HepG2 (cell line): Measurements from ENCODE around the gene GAD2. TPM values are rescaled to one million over a fixed set of nuclear protein-coding genes. Genes with fewer than 3 reads are reported as not detected.

Experiments used
- ATAC-seq: fragments of 200-7000 bp; cut with Tn5 transposase; 3 replicates; pipeline ENCODE4 v1.9.1; 2020; ENCODE audit warnings: mild to moderate bottlenecking, moderate library complexity
- BruUV-seq: library from RNA; stranded (reverse); fragments of 400-500 nt; replicated peaks from 2 replicates; lab custom pipeline; 2021; lab: Mats Ljungman, UMichigan
- CTCF ChIA-PET: fragments of 300-600 bp; formaldehyde crosslinking; extraction: SDS; loops from one replicate; lab custom pipeline; 2021; ENCODE audit warnings: low total read pairs, inconsistent platforms, low intra/inter-chr PET ratio; lab: Yijun Ruan, JAX
- POLR2A ChIA-PET: fragments of 350-600 bp; sonication (Branson Sonifier 250); formaldehyde crosslinking; loops from one replicate; lab custom pipeline; 2020; ENCODE audit warnings: antibody characterized with exemption, inconsistent platforms; lab: Yijun Ruan, JAX
- DNase-seq: peaks from one replicate; pipeline ENCODE4 v3.0.0-alpha.2; 2015; ENCODE audit warnings: low spot score
- FAIRE-seq: peaks from 3 replicates; lab custom pipeline; 2011; peaks lifted over from hg19 to GRCh38; lab: Jason Lieb, UNC
- H2AFZ ChIP-seq: one replicate; pipeline ENCODE4 v1.6.1; 2011; ENCODE audit warnings: low read length, inconsistent platforms
- H3K27ac ChIP-seq: fragments of 300-600 bp; 3 replicates; pipeline ENCODE4 v1.8.0; 2011; ENCODE audit warnings: mixed run types, mild to moderate bottlenecking, mixed read lengths, low read length, inconsistent platforms; ENCODE audit not compliant: insufficient read depth; ENCODE audit errors: extremely low read length
- H3K27me3 ChIP-seq, 2 experiments: fragments of 200-600 bp in 1 of 2; 2 replicates in 1 of 2; 3 replicates in 1 of 2; pipeline versions ENCODE4 v1.6.0 to v1.8.0; 2011; ENCODE audit warnings: low read length in 2 of 2, mild to moderate bottlenecking in 2 of 2, moderate library complexity in 2 of 2, inconsistent platforms in 1 of 2; ENCODE audit not compliant: insufficient read depth in 2 of 2, control insufficient read depth in 1 of 2
- H3K36me3 ChIP-seq, 2 experiments: fragments of 200-600 bp in 1 of 2; replicated peaks in 1 of 2; 2 replicates in 1 of 2; 3 replicates in 1 of 2; pipeline versions ENCODE4 v1.5.1 to v1.8.0; 2011; ENCODE audit warnings: low read length in 2 of 2, inconsistent platforms in 1 of 2; ENCODE audit not compliant: insufficient read depth in 2 of 2, control insufficient read depth in 1 of 2
- H3K4me1 ChIP-seq: 2 replicates; pipeline ENCODE4 v1.5.1; 2012; ENCODE audit warnings: low read length, inconsistent platforms; ENCODE audit not compliant: insufficient read depth
- H3K4me2 ChIP-seq: 2 replicates; pipeline ENCODE4 v1.6.0; 2011; ENCODE audit warnings: low read depth, low read length, inconsistent platforms
- H3K4me3 ChIP-seq, 3 experiments: fragments of 200-600 bp in 1 of 3; sonication (generic), shearing (Covaris generic) in 1 of 3; replicated peaks in 1 of 3; 2 replicates each; pipeline ENCODE4 v1.5.1; 2011 to 2016; ENCODE audit warnings: low read length in 3 of 3, inconsistent platforms in 2 of 3, low read depth in 2 of 3, mild to moderate bottlenecking in 2 of 3, control low read depth in 1 of 3, mixed read lengths in 1 of 3; ENCODE audit not compliant: insufficient read depth in 1 of 3
- H3K79me2 ChIP-seq: one replicate; pipeline ENCODE4 v1.6.1; 2011; ENCODE audit warnings: low read length, inconsistent platforms; ENCODE audit not compliant: insufficient read depth
- H3K9ac ChIP-seq: 2 replicates; pipeline ENCODE4 v1.6.0; 2011; ENCODE audit warnings: mild to moderate bottlenecking, low read depth, low read length, inconsistent platforms; ENCODE audit not compliant: insufficient read depth
- H3K9me3 ChIP-seq: 2 replicates; pipeline ENCODE4 v1.5.1; 2012; ENCODE audit warnings: mild to moderate bottlenecking, low read length
- H4K20me1 ChIP-seq: 2 replicates; pipeline ENCODE4 v1.6.0; 2011; ENCODE audit warnings: inconsistent platforms, mild to moderate bottlenecking, low read length, moderate library complexity; ENCODE audit not compliant: insufficient read depth
- CEBPZ ChIP-seq: IDR thresholded peaks from 2 replicates; pipeline ENCODE4 v1.6.1; 2012; ENCODE audit warnings: low read length, improper control_type of control experiment
- FOXO4 ChIP-seq: sonication (generic); formaldehyde crosslinking; conservative IDR thresholded peaks from 2 replicates; pipeline ENCODE4 v1.8.1; 2023; ENCODE audit warnings: missing genetic modification reagents
- HDAC2 ChIP-seq: sonication (generic); formaldehyde crosslinking; IDR thresholded peaks from 2 replicates; pipeline ENCODE4 v1.4.0; 2020; ENCODE audit warnings: missing genetic modification reagents
- ZFAT ChIP-seq: sonication (generic); formaldehyde crosslinking; conservative IDR thresholded peaks from 2 replicates; pipeline ENCODE4 v1.8.1; 2023; ENCODE audit warnings: missing genetic modification reagents, inconsistent platforms
- ZNF557 ChIP-seq: sonication (generic); formaldehyde crosslinking; IDR thresholded peaks from 2 replicates; pipeline ENCODE4 v1.4.0; 2020; ENCODE audit warnings: missing genetic modification reagents
- ZNF670 ChIP-seq: sonication (generic); formaldehyde crosslinking; IDR thresholded peaks from 2 replicates; pipeline ENCODE4 v1.8.0; 2022; ENCODE audit warnings: mild to moderate bottlenecking, missing genetic modification reagents, borderline replicate concordance
- ZNF841 ChIP-seq: sonication (generic); formaldehyde crosslinking; IDR thresholded peaks from 2 replicates; pipeline ENCODE4 v1.8.1; 2023; ENCODE audit warnings: missing genetic modification reagents, borderline replicate concordance
- ZNF850 ChIP-seq: sonication (generic); formaldehyde crosslinking; conservative IDR thresholded peaks from 2 replicates; pipeline ENCODE4 v1.9.0; 2021; ENCODE audit warnings: mild to moderate bottlenecking, missing genetic modification reagents
- in situ Hi-C: cut with HindIII; loops from 2 replicates; pipeline ENCODE4 v1.10.0; 2017; ENCODE audit warnings: low pct_unique_long_range_greater_than_20kb; ENCODE audit not compliant: extremely low pct_ligation_motif_present
- intact Hi-C: fragments of 100-400 bp; cut with micrococcal nuclease; formaldehyde crosslinking; loops from one replicate; pipeline ENCODE4 v1.10.0; 2022; ENCODE audit not compliant: unreplicated experiment
- polyA plus RNA-seq, 8 experiments: library from polyadenylated mRNA; depleted of rRNA in 3 of 8; stranded (reverse) in 7 of 8; unstranded in 1 of 8; fragments of >200 nt; fragmentation: Illumina TruSeq in 4 of 8; extraction: Trizol in 4 of 8; gene quantifications; 2 replicates each; pipeline versions ENCODE4 v1.2.1 to v1.2.3, GENCODE V29; 2011 to 2016; ENCODE audit warnings: low read depth in 4 of 8, missing spikeins in 1 of 8, mixed read lengths in 1 of 8; ENCODE audit not compliant: insufficient read depth in 1 of 8
- total RNA-seq, 5 experiments: library from RNA; depleted of rRNA; stranded (reverse); fragments of >200 nt; fragmentation: Illumina TruSeq; extraction: Trizol; gene quantifications; 2 replicates each; pipeline ENCODE4 v1.2.3, GENCODE V29; 2016; ENCODE audit warnings: low read depth in 1 of 5
- TF ChIP-seq, protein P1 (sequence below): sonication (generic); formaldehyde crosslinking; conservative IDR thresholded peaks from 2 replicates; pipeline ENCODE4 v1.8.0; 2022; ENCODE audit warnings: missing genetic modification reagents

GAD2 gene
- total and polyA plus RNA-seq, 2 of the 13 experiments (the other 11 are each of a cell fraction or from before 2014, with no cell fraction given): not detected

- TF ChIP-seq CEBPZ: no peak
- TF ChIP-seq, all 625 proteins: peak for 0
Measured at GRCh38 chr10:26219676-26220075, 3.1 kb downstream of the GAD2 start (continued).

DNA sequence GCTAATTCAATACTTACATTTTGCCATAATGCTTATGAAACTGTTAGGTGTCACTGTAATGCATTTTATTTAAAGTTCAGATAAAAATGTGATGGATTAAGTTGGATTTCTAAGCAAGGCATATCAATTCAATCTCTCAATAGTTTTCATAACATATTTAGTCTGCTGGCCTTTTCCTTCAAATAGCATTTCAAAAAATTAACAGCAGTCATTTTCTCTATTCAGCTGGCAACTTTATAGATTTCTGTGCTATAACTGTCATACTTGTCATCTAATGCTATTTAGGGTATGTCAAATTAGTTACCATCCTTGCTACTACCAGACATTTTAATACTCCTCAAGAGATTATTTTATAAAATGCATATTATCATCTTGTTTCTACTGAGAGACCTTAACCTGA, 4.3 kb downstream of the GAD2 start:
- Histone ChIP-seq H3K9me3 (no peaks in the 10 kb centered on the region), H3K9ac (no peak overlapping the region), H3K27me3 (peaks cover under 1 to 22% of the 10 kb centered on the region in 2 experiments; a peak in 4 of 5 replicates), H3K4me3 (no peak overlapping the region), H2AFZ (no peak overlapping the region), H3K36me3 (no peaks in the 10 kb centered on the region), H4K20me1 (no peaks in the 10 kb centered on the region), H3K27ac (no peak overlapping the region), H3K4me1 (no peaks in the 10 kb centered on the region), H3K4me2 (no peak overlapping the region), H3K79me2 (no peaks in the 10 kb centered on the region)
- FAIRE-seq (no peak), ATAC-seq (no peak), DNase-seq (no peak)
- intact Hi-C loops: no loop called here
- in situ Hi-C loops: no loop called here
- no TSS peak for BruUV-seq
- ChIA-PET POLR2A (no interaction called here), CTCF (no interaction called here)
- no peak for TF ChIP-seq ZNF850
- TF ChIP-seq, protein P1, sequence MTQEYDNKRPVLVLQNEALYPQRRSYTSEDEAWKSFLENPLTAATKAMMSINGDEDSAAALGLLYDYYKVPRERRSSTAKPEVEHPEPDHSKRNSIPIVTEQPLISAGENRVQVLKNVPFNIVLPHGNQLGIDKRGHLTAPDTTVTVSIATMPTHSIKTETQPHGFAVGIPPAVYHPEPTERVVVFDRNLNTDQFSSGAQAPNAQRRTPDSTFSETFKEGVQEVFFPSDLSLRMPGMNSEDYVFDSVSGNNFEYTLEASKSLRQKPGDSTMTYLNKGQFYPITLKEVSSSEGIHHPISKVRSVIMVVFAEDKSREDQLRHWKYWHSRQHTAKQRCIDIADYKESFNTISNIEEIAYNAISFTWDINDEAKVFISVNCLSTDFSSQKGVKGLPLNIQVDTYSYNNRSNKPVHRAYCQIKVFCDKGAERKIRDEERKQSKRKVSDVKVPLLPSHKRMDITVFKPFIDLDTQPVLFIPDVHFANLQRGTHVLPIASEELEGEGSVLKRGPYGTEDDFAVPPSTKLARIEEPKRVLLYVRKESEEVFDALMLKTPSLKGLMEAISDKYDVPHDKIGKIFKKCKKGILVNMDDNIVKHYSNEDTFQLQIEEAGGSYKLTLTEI (CRISPR knock-in tag): no peak
- no peak for TF ChIP-seq ZNF670 (CRISPR knock-in tag)
- TF ChIP-seq HDAC2: no peak
- TF ChIP-seq ZNF841 (CRISPR knock-in tag): no peak
- TF ChIP-seq ZNF557: no peak
- TF ChIP-seq ZFAT (CRISPR knock-in tag): no peak
- TF ChIP-seq FOXO4: no peak
